ENCODE measurements around the gene MED12L.
"Not testable (repeated sequence)": the region's sequence is repeated elsewhere in the genome, so short reads cannot be mapped to it uniquely, and the experiment has no call there.

Gene MED12L

GRCh38 chr3:151387432-151387831, 302.0 kb downstream of the MED12L start:
- Histone ChIP-seq H3K4me3 (ENCODE audit: low read depth, low read length) (no peak overlapping the region), H3K36me3 (ENCODE audit: control insufficient read depth, insufficient read depth, low read length) (no peaks in the 10 kb centered on the region), H3K9ac (ENCODE audit: low read depth, low read length) (no peak overlapping the region), H3K27me3 (ENCODE audit: control insufficient read depth, insufficient read depth, low read length) (no peaks in the 10 kb centered on the region), H3K4me1 (ENCODE audit: control insufficient read depth, insufficient read depth, low read length) (peaks cover under 1% of the 10 kb centered on the region), H3K9me3 (ENCODE audit: control insufficient read depth, insufficient read depth, low read length) (no peaks in the 10 kb centered on the region)

GRCh38 chr3:151387842-151388241, 302.4 kb downstream of the MED12L start:
- H3K27me3 ChIP-seq (ENCODE audit: control insufficient read depth, insufficient read depth, low read length): no peaks in the 10 kb centered on the region
- H3K9me3 ChIP-seq (ENCODE audit: control insufficient read depth, insufficient read depth, low read length): no peaks in the 10 kb centered on the region
- peaks cover 4% of the 10 kb centered on the region for H3K4me1 ChIP-seq (ENCODE audit: control insufficient read depth, insufficient read depth, low read length)
- H3K4me3 ChIP-seq (ENCODE audit: low read depth, low read length): no peak overlapping the region
- no peak overlapping the region for H3K9ac ChIP-seq (ENCODE audit: low read depth, low read length)
- no peaks in the 10 kb centered on the region for H3K36me3 ChIP-seq (ENCODE audit: control insufficient read depth, insufficient read depth, low read length)

- Histone ChIP-seq H3K4me1 (ENCODE audit: control insufficient read depth, insufficient read depth, low read length) (peaks cover 21% of the 10 kb centered on the region), H3K4me3 (ENCODE audit: low read depth, low read length) (no peak overlapping the region), H3K36me3 (ENCODE audit: control insufficient read depth, insufficient read depth, low read length) (no peaks in the 10 kb centered on the region), H3K9ac (ENCODE audit: low read depth, low read length) (no peak overlapping the region), H3K9me3 (ENCODE audit: control insufficient read depth, insufficient read depth, low read length) (no peaks in the 10 kb centered on the region), H3K27me3 (ENCODE audit: control insufficient read depth, insufficient read depth, low read length) (no peaks in the 10 kb centered on the region)
Observed at GRCh38 chr3:151391720-151392119, 306.3 kb downstream of the MED12L start.

- H3K9me3 ChIP-seq (ENCODE audit: control insufficient read depth, insufficient read depth, low read length); H3K4me3 ChIP-seq (ENCODE audit: low read depth, low read length); H3K9ac ChIP-seq (ENCODE audit: low read depth, low read length); H3K36me3 ChIP-seq (ENCODE audit: control insufficient read depth, insufficient read depth, low read length); H3K27me3 ChIP-seq (ENCODE audit: control insufficient read depth, insufficient read depth, low read length): not testable (repeated sequence)
- peaks cover 21% of the 10 kb centered on the region for H3K4me1 ChIP-seq (ENCODE audit: control insufficient read depth, insufficient read depth, low read length)
Observed at GRCh38 chr3:151392191-151392590, 306.7 kb downstream of the MED12L start.

GRCh38 chr3:151393146-151393830, 307.8 kb downstream of the MED12L start:
- H3K36me3 ChIP-seq (ENCODE audit: control insufficient read depth, insufficient read depth, low read length): no peaks in the 10 kb centered on the region
- no peaks in the 10 kb centered on the region for H3K9me3 ChIP-seq (ENCODE audit: control insufficient read depth, insufficient read depth, low read length)
- no peak overlapping the region for H3K4me3 ChIP-seq (ENCODE audit: low read depth, low read length)
- peaks cover 21% of the 10 kb centered on the region for H3K4me1 ChIP-seq (ENCODE audit: control insufficient read depth, insufficient read depth, low read length)
- no peak overlapping the region for H3K9ac ChIP-seq (ENCODE audit: low read depth, low read length)
- no peaks in the 10 kb centered on the region for H3K27me3 ChIP-seq (ENCODE audit: control insufficient read depth, insufficient read depth, low read length)

- Histone ChIP-seq H3K4me1 (ENCODE audit: control insufficient read depth, insufficient read depth, low read length) (peaks cover 23% of the 10 kb centered on the region), H3K4me3 (ENCODE audit: low read depth, low read length) (no peak overlapping the region), H3K36me3 (ENCODE audit: control insufficient read depth, insufficient read depth, low read length) (no peaks in the 10 kb centered on the region), H3K9ac (ENCODE audit: low read depth, low read length) (peak overlapping the region; percentile 13), H3K9me3 (ENCODE audit: control insufficient read depth, insufficient read depth, low read length) (no peaks in the 10 kb centered on the region), H3K27me3 (ENCODE audit: control insufficient read depth, insufficient read depth, low read length) (no peaks in the 10 kb centered on the region)
Observed at GRCh38 chr3:151393941-151394340, 308.5 kb downstream of the MED12L start.

- Histone ChIP-seq H3K27me3 (ENCODE audit: control insufficient read depth, insufficient read depth, low read length) (no peaks in the 10 kb centered on the region), H3K9me3 (ENCODE audit: control insufficient read depth, insufficient read depth, low read length) (no peaks in the 10 kb centered on the region), H3K36me3 (ENCODE audit: control insufficient read depth, insufficient read depth, low read length) (no peaks in the 10 kb centered on the region), H3K4me3 (ENCODE audit: low read depth, low read length) (no peak overlapping the region), H3K9ac (ENCODE audit: low read depth, low read length) (peak overlapping the region; percentile 13), H3K4me1 (ENCODE audit: control insufficient read depth, insufficient read depth, low read length) (peaks cover 28% of the 10 kb centered on the region)
Observed at GRCh38 chr3:151394611-151395010, 309.1 kb downstream of the MED12L start.

- Histone ChIP-seq H3K4me1 (ENCODE audit: control insufficient read depth, insufficient read depth, low read length) (peaks cover 28% of the 10 kb centered on the region), H3K27me3 (ENCODE audit: control insufficient read depth, insufficient read depth, low read length) (no peaks in the 10 kb centered on the region), H3K36me3 (ENCODE audit: control insufficient read depth, insufficient read depth, low read length) (no peaks in the 10 kb centered on the region), H3K9me3 (ENCODE audit: control insufficient read depth, insufficient read depth, low read length) (no peaks in the 10 kb centered on the region), H3K9ac (ENCODE audit: low read depth, low read length) (no peak overlapping the region), H3K4me3 (ENCODE audit: low read depth, low read length) (no peak overlapping the region)
Observed at GRCh38 chr3:151395806-151396205, 310.3 kb downstream of the MED12L start.

GRCh38 chr3:151398895-151399294, 313.4 kb downstream of the MED12L start:
- Histone ChIP-seq H3K27me3 (ENCODE audit: control insufficient read depth, insufficient read depth, low read length) (no peaks in the 10 kb centered on the region), H3K9me3 (ENCODE audit: control insufficient read depth, insufficient read depth, low read length) (no peaks in the 10 kb centered on the region), H3K9ac (ENCODE audit: low read depth, low read length) (no peak overlapping the region), H3K4me3 (ENCODE audit: low read depth, low read length) (no peak overlapping the region), H3K4me1 (ENCODE audit: control insufficient read depth, insufficient read depth, low read length) (peaks cover 17% of the 10 kb centered on the region), H3K36me3 (ENCODE audit: control insufficient read depth, insufficient read depth, low read length) (no peaks in the 10 kb centered on the region)

GRCh38 chr3:151400341-151400740, 314.9 kb downstream of the MED12L start:
- Histone ChIP-seq H3K27me3 (ENCODE audit: control insufficient read depth, insufficient read depth, low read length) (no peaks in the 10 kb centered on the region), H3K4me3 (ENCODE audit: low read depth, low read length) (no peak overlapping the region), H3K4me1 (ENCODE audit: control insufficient read depth, insufficient read depth, low read length) (peaks cover 7% of the 10 kb centered on the region), H3K9ac (ENCODE audit: low read depth, low read length) (no peak overlapping the region), H3K9me3 (ENCODE audit: control insufficient read depth, insufficient read depth, low read length) (no peaks in the 10 kb centered on the region), H3K36me3 (ENCODE audit: control insufficient read depth, insufficient read depth, low read length) (no peaks in the 10 kb centered on the region)

GRCh38 chr3:151402349-151402748, 316.9 kb downstream of the MED12L start:
- Histone ChIP-seq H3K9me3 (ENCODE audit: control insufficient read depth, insufficient read depth, low read length) (no peaks in the 10 kb centered on the region), H3K9ac (ENCODE audit: low read depth, low read length) (no peak overlapping the region), H3K4me1 (ENCODE audit: control insufficient read depth, insufficient read depth, low read length) (peaks cover 7% of the 10 kb centered on the region), H3K4me3 (ENCODE audit: low read depth, low read length) (no peak overlapping the region), H3K36me3 (ENCODE audit: control insufficient read depth, insufficient read depth, low read length) (no peaks in the 10 kb centered on the region), H3K27me3 (ENCODE audit: control insufficient read depth, insufficient read depth, low read length) (no peaks in the 10 kb centered on the region)

GRCh38 chr3:151403246-151403645, 317.8 kb downstream of the MED12L start:
- Histone ChIP-seq H3K4me1 (ENCODE audit: control insufficient read depth, insufficient read depth, low read length) (peaks cover 7% of the 10 kb centered on the region), H3K9ac (ENCODE audit: low read depth, low read length) (no peak overlapping the region), H3K27me3 (ENCODE audit: control insufficient read depth, insufficient read depth, low read length) (no peaks in the 10 kb centered on the region), H3K4me3 (ENCODE audit: low read depth, low read length) (no peak overlapping the region), H3K36me3 (ENCODE audit: control insufficient read depth, insufficient read depth, low read length) (no peaks in the 10 kb centered on the region), H3K9me3 (ENCODE audit: control insufficient read depth, insufficient read depth, low read length) (no peaks in the 10 kb centered on the region)
